Neural crest cell (in vitro differentiated cells): Measurements from ENCODE around the gene NTRK2. TPM values are rescaled to one million over a fixed set of nuclear protein-coding genes. Genes with fewer than 3 reads are reported as not detected.

Experiments
- DNase-seq: peaks from one replicate; pipeline ENCODE4 v3.0.0; 2021; ENCODE audit warnings: low read depth, mixed read lengths, low spot score
- H3K27ac Mint-ChIP-seq: one replicate; pipeline ENCODE4 v1.8.0; 2021; ENCODE audit warnings: mild to moderate bottlenecking, mixed read lengths; ENCODE audit not compliant: unreplicated experiment
- H3K27me3 Mint-ChIP-seq: 2 replicates; pipeline ENCODE4 v1.8.0; 2021; ENCODE audit warnings: low read depth, mild to moderate bottlenecking, mixed read lengths
- H3K36me3 Mint-ChIP-seq: 2 replicates; pipeline ENCODE4 v1.8.0; 2021; ENCODE audit warnings: low read depth, mild to moderate bottlenecking, mixed read lengths
- H3K4me1 Mint-ChIP-seq: 2 replicates; pipeline ENCODE4 v1.8.0; 2021; ENCODE audit warnings: mixed read lengths
- H3K4me3 Mint-ChIP-seq: one replicate; pipeline ENCODE4 v1.8.0; 2021; ENCODE audit warnings: mild to moderate bottlenecking, mixed read lengths
- H3K9me3 Mint-ChIP-seq: 2 replicates; pipeline ENCODE4 v1.8.0; 2021; ENCODE audit warnings: mixed read lengths
- total RNA-seq: library from RNA; stranded (reverse); gene quantifications from 2 replicates; pipeline ENCODE4 v1.2.1, GENCODE V29; 2021
- TF ChIP-seq, protein P1 (sequence below): fragments of 200-600 bp; sonication (generic); conservative IDR thresholded peaks from 2 replicates; pipeline ENCODE4 v1.5.0; 2021; ENCODE audit warnings: antibody characterized with exemption, mild to moderate bottlenecking

The NTRK2 gene
- total RNA-seq, 1 donor from 2014 or later, result 20.6 TPM

DNA sequence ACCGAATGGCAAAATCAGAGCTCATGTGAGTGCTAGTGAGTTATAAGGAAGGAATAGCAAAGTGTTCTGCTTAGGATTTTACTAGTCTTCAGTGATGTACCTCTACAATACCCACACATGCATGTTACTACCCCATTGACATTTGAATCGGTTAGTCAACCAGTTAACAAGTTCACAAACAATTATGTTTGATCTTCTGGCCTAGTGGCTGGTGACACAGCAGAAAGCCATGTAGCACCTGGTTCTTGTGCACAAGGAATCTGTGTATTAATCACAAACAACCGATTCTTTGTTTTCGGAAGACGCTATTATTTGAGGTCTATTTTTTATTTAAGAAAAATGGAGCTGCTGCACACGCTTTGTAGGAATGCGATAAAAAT lies 41.9 kb downstream of the NTRK2 start:
- Mint-ChIP-seq H3K27ac (no peak overlapping the region), H3K4me1 (peaks cover 5% of the 10 kb centered on the region), H3K27me3 (no peaks in the 10 kb centered on the region), H3K4me3 (no peak overlapping the region), H3K9me3 (no peaks in the 10 kb centered on the region), H3K36me3 (no peaks in the 10 kb centered on the region)
- DNase-seq, result no peak
- TF ChIP-seq, protein P1, sequence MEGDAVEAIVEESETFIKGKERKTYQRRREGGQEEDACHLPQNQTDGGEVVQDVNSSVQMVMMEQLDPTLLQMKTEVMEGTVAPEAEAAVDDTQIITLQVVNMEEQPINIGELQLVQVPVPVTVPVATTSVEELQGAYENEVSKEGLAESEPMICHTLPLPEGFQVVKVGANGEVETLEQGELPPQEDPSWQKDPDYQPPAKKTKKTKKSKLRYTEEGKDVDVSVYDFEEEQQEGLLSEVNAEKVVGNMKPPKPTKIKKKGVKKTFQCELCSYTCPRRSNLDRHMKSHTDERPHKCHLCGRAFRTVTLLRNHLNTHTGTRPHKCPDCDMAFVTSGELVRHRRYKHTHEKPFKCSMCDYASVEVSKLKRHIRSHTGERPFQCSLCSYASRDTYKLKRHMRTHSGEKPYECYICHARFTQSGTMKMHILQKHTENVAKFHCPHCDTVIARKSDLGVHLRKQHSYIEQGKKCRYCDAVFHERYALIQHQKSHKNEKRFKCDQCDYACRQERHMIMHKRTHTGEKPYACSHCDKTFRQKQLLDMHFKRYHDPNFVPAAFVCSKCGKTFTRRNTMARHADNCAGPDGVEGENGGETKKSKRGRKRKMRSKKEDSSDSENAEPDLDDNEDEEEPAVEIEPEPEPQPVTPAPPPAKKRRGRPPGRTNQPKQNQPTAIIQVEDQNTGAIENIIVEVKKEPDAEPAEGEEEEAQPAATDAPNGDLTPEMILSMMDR, result no peak

DNA sequence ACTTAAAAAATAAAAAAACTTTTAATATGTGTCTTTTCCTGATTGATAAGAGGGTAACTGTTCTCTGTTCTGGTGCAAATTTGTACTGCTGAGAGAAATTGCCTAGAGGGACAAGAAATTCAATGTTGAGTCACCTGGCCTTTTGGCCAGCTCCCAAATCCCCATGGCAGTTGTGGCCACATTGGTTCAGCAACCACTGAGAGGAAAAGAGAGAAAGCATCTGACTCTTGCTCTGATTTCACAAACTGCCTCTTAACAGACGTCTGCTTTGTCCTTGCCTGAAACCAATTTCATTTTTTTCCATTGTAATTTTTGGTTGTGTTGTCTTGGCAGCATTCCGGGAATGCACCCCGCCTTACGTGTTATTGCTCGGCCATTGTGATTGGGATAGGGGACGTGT lies 42.4 kb downstream of the NTRK2 start:
- H3K9me3 Mint-ChIP-seq, result no peaks in the 10 kb centered on the region
- no peak overlapping the region for H3K27ac Mint-ChIP-seq
- TF ChIP-seq, protein P1, result no peak
- no peak overlapping the region for H3K4me3 Mint-ChIP-seq
- no peaks in the 10 kb centered on the region for H3K27me3 Mint-ChIP-seq
- peaks cover 5% of the 10 kb centered on the region for H3K4me1 Mint-ChIP-seq
- H3K36me3 Mint-ChIP-seq, result no peaks in the 10 kb centered on the region
- no peak for DNase-seq

DNA sequence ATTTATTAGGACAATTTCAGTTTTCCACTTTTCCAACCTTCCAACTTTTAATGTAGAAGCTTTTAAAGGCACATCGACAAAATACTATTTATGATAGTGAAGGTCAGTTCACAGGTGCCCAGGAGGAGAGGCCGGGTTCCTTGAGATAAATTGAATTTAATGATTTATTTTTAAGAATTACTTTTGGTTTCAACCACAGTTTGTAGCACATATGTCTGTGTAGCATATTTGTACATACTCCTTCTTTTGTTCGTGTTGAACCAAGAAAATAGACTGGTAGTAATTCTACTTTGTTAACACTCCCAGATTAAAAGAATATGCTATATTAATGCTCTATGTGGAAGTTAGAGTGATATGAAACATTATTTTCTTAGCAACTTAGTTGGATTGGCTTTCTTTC lies 46.7 kb downstream of the NTRK2 start:
- H3K4me3 Mint-ChIP-seq, result no peak overlapping the region
- TF ChIP-seq, protein P1, result no peak
- H3K4me1 Mint-ChIP-seq, result peaks cover 5% of the 10 kb centered on the region
- no peaks in the 10 kb centered on the region for H3K9me3 Mint-ChIP-seq
- H3K27me3 Mint-ChIP-seq, result no peaks in the 10 kb centered on the region
- H3K27ac Mint-ChIP-seq, result no peak overlapping the region
- peaks cover 2% of the 10 kb centered on the region for H3K36me3 Mint-ChIP-seq
- no peak for DNase-seq

DNA sequence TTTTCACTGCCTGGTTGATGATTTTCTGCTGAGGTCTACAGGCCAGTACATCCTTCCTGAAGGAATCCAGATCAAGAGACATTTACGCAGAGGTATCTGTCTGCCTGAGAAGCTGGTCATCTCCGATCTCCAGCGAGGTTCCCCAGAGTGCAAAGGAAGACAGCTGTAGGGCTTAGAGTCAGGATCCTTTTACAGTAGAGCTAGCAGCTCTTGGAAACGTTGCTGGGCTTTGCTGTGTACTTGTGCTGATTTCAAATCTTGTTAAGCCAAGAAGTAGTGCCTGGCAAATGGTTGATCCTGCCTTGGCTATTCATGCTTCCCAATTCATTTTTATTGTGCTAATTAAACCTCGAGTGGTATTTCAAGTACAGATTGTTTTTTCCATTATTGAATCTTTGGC lies 48.9 kb downstream of the NTRK2 start:
- Mint-ChIP-seq H3K9me3 (no peaks in the 10 kb centered on the region), H3K27ac (no peak overlapping the region), H3K4me1 (no peaks in the 10 kb centered on the region), H3K4me3 (no peak overlapping the region), H3K36me3 (peaks cover 2% of the 10 kb centered on the region), H3K27me3 (no peaks in the 10 kb centered on the region)
- TF ChIP-seq, protein P1, result no peak
- DNase-seq, result no peak

DNA sequence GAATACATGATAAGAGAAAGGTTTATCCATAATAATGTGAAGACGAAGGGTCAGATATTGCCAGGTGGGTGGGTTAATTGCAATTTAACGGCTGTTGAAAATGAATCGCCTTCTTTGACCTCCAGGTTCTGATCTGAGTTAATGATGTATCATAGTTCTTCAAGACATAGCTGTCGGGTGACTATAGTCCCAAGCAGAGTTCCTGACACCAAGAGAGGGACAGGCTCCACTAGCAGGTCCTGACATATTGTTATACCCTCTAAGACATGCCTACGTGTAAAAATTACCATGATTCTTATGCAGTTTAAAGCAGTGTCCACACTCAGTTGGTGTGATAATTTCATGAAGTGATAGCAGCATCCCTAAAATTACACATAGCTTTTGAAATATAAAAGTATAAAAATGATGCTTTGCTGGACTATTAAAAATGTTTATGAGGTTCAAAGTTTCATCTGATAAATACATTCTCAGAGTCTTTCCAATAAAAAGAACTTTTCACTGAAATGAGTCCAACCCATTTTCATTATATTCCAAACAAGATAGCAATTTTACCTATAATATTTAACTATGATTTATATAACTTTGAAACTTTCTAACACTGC lies 53.0 kb downstream of the NTRK2 start:
- Mint-ChIP-seq H3K4me1 (no peaks in the 10 kb centered on the region), H3K9me3 (no peaks in the 10 kb centered on the region), H3K4me3 (no peak overlapping the region), H3K36me3 (peaks cover 3% of the 10 kb centered on the region), H3K27me3 (no peaks in the 10 kb centered on the region), H3K27ac (no peak overlapping the region)
- TF ChIP-seq, protein P1, result no peak
- DNase-seq, result no peak
